Measurements from ENCODE around the gene FBXL22.

The FBXL22 gene

DNA sequence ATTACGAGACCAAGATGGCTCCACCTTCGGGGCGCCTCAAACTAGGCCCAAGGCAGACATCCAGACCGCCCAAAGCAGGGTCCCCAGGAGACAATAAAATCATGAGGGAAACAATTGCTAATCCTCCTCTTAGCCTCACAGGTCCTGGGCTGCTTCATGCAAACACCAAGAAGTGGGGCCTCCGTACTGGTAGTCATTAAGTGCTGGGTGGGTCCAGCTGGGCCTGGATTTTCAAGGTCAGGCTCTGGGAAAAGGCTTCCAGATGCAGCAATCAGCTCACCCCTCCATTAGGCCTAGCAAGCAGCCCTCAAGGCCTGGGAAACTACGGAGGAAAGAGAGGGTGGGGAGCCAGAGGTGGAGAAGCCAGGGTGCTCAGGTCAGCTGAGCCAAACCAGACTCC lies 634 bp downstream of the FBXL22 start:
- no peaks in the 10 kb centered on the region for H3K79me1 ChIP-seq (replicated peaks; ENCODE audit: low read length, poor library complexity, severe bottlenecking)
- H3K4me3 ChIP-seq (ENCODE audit: insufficient read depth in 1 of 2, low read depth in 1 of 2, low read length in 2 of 2) = no peak overlapping the region
- peaks cover 13 to 21% of the 10 kb centered on the region in 2 experiments for H3K36me3 ChIP-seq (ENCODE audit: control insufficient read depth in 1 of 2, insufficient read depth in 2 of 2, low read depth in 1 of 2, low read length in 2 of 2)
- no peaks in the 10 kb centered on the region for H3K27me3 ChIP-seq (ENCODE audit: control insufficient read depth in 1 of 2, insufficient read depth in 1 of 2, low read length in 2 of 2)
- no peak overlapping the region for H3K9ac ChIP-seq (ENCODE audit: low read length)
- 86% methylated on average over 5 of the region's 6 CpGs for WGBS
- no peak overlapping the region for H2BK5ac ChIP-seq (ENCODE audit: low read depth, low read length, poor library complexity, severe bottlenecking)
- no peak overlapping the region for H2BK120ac ChIP-seq (ENCODE audit: low read depth, low read length)
- H3K4me1 ChIP-seq (ENCODE audit: control insufficient read depth, insufficient read depth, low read depth, low read length) = peaks cover 22% of the 10 kb centered on the region
- no peak for DNase-seq
- no peak overlapping the region for H2BK15ac ChIP-seq (ENCODE audit: low read depth, poor library complexity, severe bottlenecking)
- H2AK5ac ChIP-seq (ENCODE audit: low read length, severe bottlenecking) = no peak overlapping the region
- H3K9me3 ChIP-seq (ENCODE audit: control insufficient read depth, low read length) = no peaks in the 10 kb centered on the region
- no peak overlapping the region for H3K4me2 ChIP-seq (ENCODE audit: low read length, poor library complexity, severe bottlenecking)
- H2AFZ ChIP-seq (ENCODE audit: low read depth, low read length) = no peak overlapping the region
- no peak overlapping the region for H4K8ac ChIP-seq (ENCODE audit: low read length)
- no peak overlapping the region for H2BK12ac ChIP-seq (ENCODE audit: low read length in 2 of 2)
- no peak overlapping the region for H3K14ac ChIP-seq (ENCODE audit: low read length in 2 of 2)
- no peak overlapping the region for H3K4ac ChIP-seq (ENCODE audit: low read depth in 1 of 2, low read length in 2 of 2)
- no peak overlapping the region for H4K91ac ChIP-seq (ENCODE audit: low read length)
- H3K27ac ChIP-seq (ENCODE audit: low read length, poor library complexity, severe bottlenecking) = no peak overlapping the region
- no peak overlapping the region for H3K18ac ChIP-seq (ENCODE audit: low read depth in 1 of 2, low read length in 2 of 2)
- H3K23ac ChIP-seq (ENCODE audit: low read length in 2 of 2) = no peak overlapping the region

DNA sequence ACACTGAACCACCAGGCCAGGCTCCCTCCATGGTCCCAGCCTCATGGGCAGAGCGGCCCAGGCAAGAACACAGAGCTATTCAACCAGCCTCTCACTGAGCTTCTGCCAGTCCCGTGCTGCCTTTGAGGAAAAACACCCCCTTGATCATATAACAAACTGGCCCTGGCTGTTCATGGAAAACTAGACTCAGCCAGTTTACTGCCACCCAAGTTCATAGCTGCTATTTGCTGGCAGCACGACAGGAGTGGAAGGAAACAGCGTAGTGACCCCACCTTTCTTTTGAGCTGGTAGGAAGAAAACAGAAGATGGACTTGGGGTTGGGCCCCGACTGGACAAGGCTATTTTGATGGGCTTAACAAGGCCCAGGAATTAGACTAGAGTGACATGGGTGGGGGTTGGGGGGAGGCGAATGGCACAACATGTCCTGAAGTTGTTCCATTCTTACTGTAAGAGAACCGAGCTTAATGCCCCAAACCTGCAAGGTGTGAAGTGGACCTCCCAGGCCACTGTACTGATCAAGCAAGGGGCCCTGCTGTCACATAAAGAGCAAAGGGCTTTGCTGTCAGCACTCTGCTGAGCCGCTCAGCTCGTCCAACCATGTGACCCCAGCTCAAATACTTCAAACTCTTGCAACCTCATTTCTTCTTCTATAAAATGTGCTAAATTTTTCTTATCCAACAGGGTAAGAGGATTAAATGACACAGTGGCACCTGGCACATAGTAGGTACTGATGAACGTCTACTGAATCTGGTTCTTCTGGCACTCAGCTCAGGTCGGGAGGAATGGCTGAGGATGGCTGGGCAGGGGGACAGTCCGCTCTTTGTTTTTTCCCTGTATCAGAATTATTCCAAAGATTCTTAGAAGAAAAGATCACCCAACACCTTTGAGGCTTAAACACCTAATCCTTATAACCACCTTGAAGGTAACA lies 1.6 kb downstream of the FBXL22 start:
- Histone ChIP-seq H2AK5ac (ENCODE audit: low read length, severe bottlenecking) (no peak overlapping the region), H3K14ac (ENCODE audit: low read length in 2 of 2) (no peak overlapping the region), H4K91ac (ENCODE audit: low read length) (no peak overlapping the region), H3K4me1 (ENCODE audit: control insufficient read depth, insufficient read depth, low read depth, low read length) (peaks cover 22% of the 10 kb centered on the region), H3K9ac (ENCODE audit: low read length) (no peak overlapping the region), H3K4me3 (ENCODE audit: insufficient read depth in 1 of 2, low read depth in 1 of 2, low read length in 2 of 2) (no peak overlapping the region), H3K23ac (ENCODE audit: low read length in 2 of 2) (no peak overlapping the region), H3K27me3 (ENCODE audit: control insufficient read depth in 1 of 2, insufficient read depth in 1 of 2, low read length in 2 of 2) (no peaks in the 10 kb centered on the region), H3K18ac (ENCODE audit: low read depth in 1 of 2, low read length in 2 of 2) (no peak overlapping the region), H3K27ac (ENCODE audit: low read length, poor library complexity, severe bottlenecking) (no peak overlapping the region), H4K8ac (ENCODE audit: low read length) (no peak overlapping the region), H3K9me3 (ENCODE audit: control insufficient read depth, low read length) (no peaks in the 10 kb centered on the region), H3K79me1 (replicated peaks; ENCODE audit: low read length, poor library complexity, severe bottlenecking) (no peaks in the 10 kb centered on the region), H2BK120ac (ENCODE audit: low read depth, low read length) (no peak overlapping the region), H3K4me2 (ENCODE audit: low read length, poor library complexity, severe bottlenecking) (no peak overlapping the region), H2AFZ (ENCODE audit: low read depth, low read length) (no peak overlapping the region), H3K4ac (ENCODE audit: low read depth in 1 of 2, low read length in 2 of 2) (no peak overlapping the region), H2BK12ac (ENCODE audit: low read length in 2 of 2) (no peak overlapping the region), H2BK15ac (ENCODE audit: low read depth, poor library complexity, severe bottlenecking) (peak overlapping the region; percentile 12), H2BK5ac (ENCODE audit: low read depth, low read length, poor library complexity, severe bottlenecking) (no peak overlapping the region), H3K36me3 (ENCODE audit: control insufficient read depth in 1 of 2, insufficient read depth in 2 of 2, low read depth in 1 of 2, low read length in 2 of 2) (peaks cover 12% of the 10 kb centered on the region in 2 experiments)
- WGBS = 97% methylated on average over 12 of the region's 12 CpGs
- peak; percentile 14 for DNase-seq

DNA sequence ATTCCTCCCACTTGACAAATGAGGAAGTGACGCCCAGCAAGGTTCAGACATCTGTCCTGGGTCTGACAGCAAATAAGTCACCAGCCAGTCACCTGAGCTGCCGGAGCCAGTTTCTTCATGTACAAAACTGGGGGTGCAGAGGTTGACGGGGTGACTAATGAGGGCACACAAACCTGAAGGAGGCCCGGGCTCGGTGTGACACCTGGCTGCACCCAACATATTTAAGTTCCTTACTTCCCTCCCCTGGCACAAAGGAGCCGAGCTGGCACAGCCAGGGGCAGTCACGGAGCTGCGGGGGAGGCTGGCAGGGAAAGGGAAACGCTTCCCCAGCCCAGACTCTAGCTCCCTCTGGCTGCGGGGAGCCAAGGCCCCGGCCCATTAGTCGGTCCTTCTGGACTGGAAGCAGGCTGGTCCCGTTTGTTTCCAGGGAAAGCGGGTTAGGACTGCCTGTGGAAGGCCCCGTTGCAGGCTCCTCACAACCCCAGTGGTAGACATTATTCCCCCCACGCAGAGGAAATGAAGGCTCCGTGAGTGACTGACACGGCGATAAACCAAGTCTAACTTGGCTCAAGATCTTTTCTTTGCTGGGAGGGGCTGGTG lies 2.3 kb downstream of the FBXL22 start:
- WGBS = 76% methylated on average over 19 of the region's 19 CpGs
- no peak overlapping the region for H2AK5ac ChIP-seq (ENCODE audit: low read length, severe bottlenecking)
- H3K79me1 ChIP-seq (replicated peaks; ENCODE audit: low read length, poor library complexity, severe bottlenecking) = no peaks in the 10 kb centered on the region
- H2BK12ac ChIP-seq (ENCODE audit: low read length in 2 of 2) = peak overlapping the region in 1 of 2 experiments; percentile 56
- peaks cover 4 to 7% of the 10 kb centered on the region in 2 experiments for H3K36me3 ChIP-seq (ENCODE audit: control insufficient read depth in 1 of 2, insufficient read depth in 2 of 2, low read depth in 1 of 2, low read length in 2 of 2)
- H3K4ac ChIP-seq (ENCODE audit: low read depth in 1 of 2, low read length in 2 of 2) = no peak overlapping the region
- no peak overlapping the region for H3K4me2 ChIP-seq (ENCODE audit: low read length, poor library complexity, severe bottlenecking)
- peak overlapping the region in 1 of 2 experiments; percentile 61 for H3K18ac ChIP-seq (ENCODE audit: low read depth in 1 of 2, low read length in 2 of 2)
- peak overlapping the region; percentile 5 for H4K8ac ChIP-seq (ENCODE audit: low read length)
- H3K14ac ChIP-seq (ENCODE audit: low read length in 2 of 2) = no peak overlapping the region
- H3K4me3 ChIP-seq (ENCODE audit: insufficient read depth in 1 of 2, low read depth in 1 of 2, low read length in 2 of 2) = peak overlapping the region in 1 of 2 experiments; percentile 92
- H2BK5ac ChIP-seq (ENCODE audit: low read depth, low read length, poor library complexity, severe bottlenecking) = no peak overlapping the region
- H4K91ac ChIP-seq (ENCODE audit: low read length) = no peak overlapping the region
- no peaks in the 10 kb centered on the region for H3K9me3 ChIP-seq (ENCODE audit: control insufficient read depth, low read length)
- H3K27me3 ChIP-seq (ENCODE audit: control insufficient read depth in 1 of 2, insufficient read depth in 1 of 2, low read length in 2 of 2) = no peaks in the 10 kb centered on the region
- no peak overlapping the region for H2AFZ ChIP-seq (ENCODE audit: low read depth, low read length)
- H3K4me1 ChIP-seq (ENCODE audit: control insufficient read depth, insufficient read depth, low read depth, low read length) = peaks cover 22% of the 10 kb centered on the region
- no peak overlapping the region for H3K23ac ChIP-seq (ENCODE audit: low read length in 2 of 2)
- no peak overlapping the region for H2BK15ac ChIP-seq (ENCODE audit: low read depth, poor library complexity, severe bottlenecking)
- H3K27ac ChIP-seq (ENCODE audit: low read length, poor library complexity, severe bottlenecking) = no peak overlapping the region
- no peak overlapping the region for H2BK120ac ChIP-seq (ENCODE audit: low read depth, low read length)
- DNase-seq = peak; percentile 22
- H3K9ac ChIP-seq (ENCODE audit: low read length) = peak overlapping the region; percentile 95

DNA sequence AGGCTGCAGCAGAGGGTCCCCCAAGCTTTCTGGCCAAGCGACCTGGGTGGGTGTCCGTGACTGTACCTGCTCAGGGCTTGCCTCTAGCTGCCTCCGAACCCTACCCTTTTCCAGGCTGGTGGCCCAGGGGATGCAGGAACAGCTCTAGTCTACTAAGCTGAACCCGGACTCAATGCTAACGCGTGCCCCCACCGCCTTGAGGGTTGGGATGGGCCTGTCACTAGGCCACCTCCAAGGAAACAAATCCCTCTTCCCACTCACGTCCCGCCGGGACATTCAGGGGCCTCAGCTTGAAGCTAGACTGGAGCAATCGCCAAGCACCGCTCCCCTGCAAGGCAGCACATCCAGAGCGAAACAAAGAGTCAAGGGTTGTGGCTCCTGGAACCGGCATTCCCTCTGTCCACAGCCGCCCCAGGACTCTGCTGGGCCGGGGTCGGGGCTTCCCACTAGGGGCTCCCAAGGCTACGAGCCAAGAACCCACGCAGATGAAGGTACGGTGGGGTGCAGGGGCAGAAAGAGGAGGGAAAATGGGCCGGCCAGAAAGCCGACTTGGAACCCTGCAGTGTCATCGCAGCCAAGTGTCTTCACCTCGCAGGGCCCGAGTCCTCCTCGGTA lies 2.9 kb downstream of the FBXL22 start:
- peak overlapping the region in 1 of 2 experiments; percentile 25 for H2BK12ac ChIP-seq (ENCODE audit: low read length in 2 of 2)
- H3K79me1 ChIP-seq (replicated peaks; ENCODE audit: low read length, poor library complexity, severe bottlenecking) = no peaks in the 10 kb centered on the region
- H4K91ac ChIP-seq (ENCODE audit: low read length) = peak overlapping the region; percentile 62
- H3K9ac ChIP-seq (ENCODE audit: low read length) = peak overlapping the region; percentile 95
- WGBS = 36% methylated on average over 26 of the region's 26 CpGs
- H3K27ac ChIP-seq (ENCODE audit: low read length, poor library complexity, severe bottlenecking) = no peak overlapping the region
- peaks cover 22% of the 10 kb centered on the region for H3K4me1 ChIP-seq (ENCODE audit: control insufficient read depth, insufficient read depth, low read depth, low read length)
- H2BK15ac ChIP-seq (ENCODE audit: low read depth, poor library complexity, severe bottlenecking) = no peak overlapping the region
- H3K27me3 ChIP-seq (ENCODE audit: control insufficient read depth in 1 of 2, insufficient read depth in 1 of 2, low read length in 2 of 2) = no peaks in the 10 kb centered on the region
- peak overlapping the region in 1 of 2 experiments; percentile 80 for H3K4ac ChIP-seq (ENCODE audit: low read depth in 1 of 2, low read length in 2 of 2)
- no peak overlapping the region for H2BK5ac ChIP-seq (ENCODE audit: low read depth, low read length, poor library complexity, severe bottlenecking)
- H2AK5ac ChIP-seq (ENCODE audit: low read length, severe bottlenecking) = no peak overlapping the region
- H3K18ac ChIP-seq (ENCODE audit: low read depth in 1 of 2, low read length in 2 of 2) = peak overlapping the region; percentile 61 to 82
- H3K4me2 ChIP-seq (ENCODE audit: low read length, poor library complexity, severe bottlenecking) = peak overlapping the region; percentile 90
- H2BK120ac ChIP-seq (ENCODE audit: low read depth, low read length) = peak overlapping the region; percentile 20
- H3K36me3 ChIP-seq (ENCODE audit: control insufficient read depth in 1 of 2, insufficient read depth in 2 of 2, low read depth in 1 of 2, low read length in 2 of 2) = peaks cover 3 to 4% of the 10 kb centered on the region in 2 experiments
- peak overlapping the region; percentile 52 to 92 for H3K4me3 ChIP-seq (ENCODE audit: insufficient read depth in 1 of 2, low read depth in 1 of 2, low read length in 2 of 2)
- peak overlapping the region in 1 of 2 experiments; percentile 46 for H3K14ac ChIP-seq (ENCODE audit: low read length in 2 of 2)
- no peak overlapping the region for H3K23ac ChIP-seq (ENCODE audit: low read length in 2 of 2)
- H3K9me3 ChIP-seq (ENCODE audit: control insufficient read depth, low read length) = no peaks in the 10 kb centered on the region
- DNase-seq = no peak
- peak overlapping the region; percentile 6 for H2AFZ ChIP-seq (ENCODE audit: low read depth, low read length)
- peak overlapping the region; percentile 96 for H4K8ac ChIP-seq (ENCODE audit: low read length)

Measured in mesenchymal stem cell (in vitro differentiated cells and primary cell).